Measurements from ENCODE around the gene AGAP4.
"Not testable (repeated sequence)": the region's sequence is repeated elsewhere in the genome, so short reads cannot be mapped to it uniquely, and the experiment has no call there.

Gene AGAP4

DNA sequence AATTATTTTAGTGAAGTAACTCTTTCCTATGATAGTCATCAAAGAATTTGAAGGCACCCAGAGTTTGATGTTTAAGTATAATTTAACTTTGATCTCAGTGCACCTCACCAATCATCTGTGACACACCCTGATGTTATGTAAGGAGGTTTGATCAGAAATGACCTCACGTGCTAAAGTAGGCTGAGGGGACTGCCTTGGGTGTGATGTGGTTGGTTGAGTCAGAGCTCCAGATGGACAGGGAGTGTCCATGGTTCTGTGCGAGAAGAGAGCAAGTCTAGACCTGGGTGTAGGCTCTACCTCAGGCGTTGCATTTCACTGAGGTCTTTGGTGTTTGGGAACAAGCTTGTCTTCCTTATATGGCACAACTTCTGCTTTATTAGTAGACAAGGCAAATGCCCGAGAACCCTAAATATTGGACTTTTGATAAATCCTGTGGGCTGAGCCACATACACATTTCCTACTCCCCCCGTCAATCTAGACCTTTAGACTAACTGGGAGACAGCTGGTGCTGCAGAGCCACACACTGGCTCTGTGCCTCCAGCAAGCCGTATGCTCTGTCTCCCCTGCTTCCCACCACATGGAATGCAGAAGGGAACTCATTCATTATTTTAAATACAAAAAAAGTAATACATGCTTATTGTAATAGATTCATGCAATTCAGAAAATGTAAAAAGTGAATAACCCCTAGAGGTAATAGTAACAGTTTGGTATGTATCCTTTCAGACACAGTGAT, 56.4 kb downstream of the AGAP4 start:
- DNase-seq = not testable (repeated sequence)

DNA sequence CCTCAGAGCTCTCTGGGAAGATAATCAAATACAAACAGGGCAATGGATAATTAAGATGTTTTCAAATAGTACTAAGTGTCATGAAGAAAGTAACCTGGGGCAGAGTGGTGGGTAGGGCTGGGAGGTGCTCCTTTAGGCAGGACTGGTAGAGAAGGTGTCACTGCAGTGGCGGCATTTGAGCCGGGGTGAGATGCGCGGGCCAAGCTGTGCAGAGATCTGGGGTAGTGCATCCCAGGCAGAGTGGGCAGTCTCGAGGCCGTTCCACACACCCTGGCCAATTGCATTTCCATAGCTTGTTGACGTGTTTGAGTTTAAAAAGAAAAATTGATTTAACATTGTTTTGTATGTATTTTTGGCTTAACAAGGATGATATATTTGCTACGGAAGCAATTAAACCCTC, 57.3 kb downstream of the AGAP4 start:
- not testable (repeated sequence) for DNase-seq

DNA sequence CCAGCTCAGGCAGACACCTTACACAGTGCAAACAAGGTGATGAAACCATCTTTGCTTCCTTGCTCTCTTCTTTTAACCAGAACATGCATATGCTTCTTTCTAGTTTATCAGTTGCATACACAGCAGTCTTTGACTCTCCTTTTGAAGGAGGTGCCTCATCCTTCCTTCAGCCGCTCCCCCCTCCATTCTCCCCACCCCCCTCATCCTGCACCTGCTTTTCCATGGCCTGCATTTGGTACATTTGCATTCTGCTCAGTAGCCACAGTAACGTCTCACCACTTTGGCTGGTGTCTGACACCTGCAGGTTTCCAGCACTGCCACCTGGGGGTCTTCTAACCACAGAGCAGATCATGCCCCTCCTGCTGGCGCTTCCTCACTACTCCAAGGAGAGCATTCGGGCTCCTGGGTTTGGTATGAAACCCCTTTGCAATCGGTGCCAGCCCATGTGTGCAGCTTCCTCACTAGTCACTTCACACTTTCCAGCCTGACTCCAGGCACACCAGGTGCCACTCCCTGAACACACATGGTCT, 60.0 kb downstream of the AGAP4 start:
- not testable (repeated sequence) for DNase-seq

DNA sequence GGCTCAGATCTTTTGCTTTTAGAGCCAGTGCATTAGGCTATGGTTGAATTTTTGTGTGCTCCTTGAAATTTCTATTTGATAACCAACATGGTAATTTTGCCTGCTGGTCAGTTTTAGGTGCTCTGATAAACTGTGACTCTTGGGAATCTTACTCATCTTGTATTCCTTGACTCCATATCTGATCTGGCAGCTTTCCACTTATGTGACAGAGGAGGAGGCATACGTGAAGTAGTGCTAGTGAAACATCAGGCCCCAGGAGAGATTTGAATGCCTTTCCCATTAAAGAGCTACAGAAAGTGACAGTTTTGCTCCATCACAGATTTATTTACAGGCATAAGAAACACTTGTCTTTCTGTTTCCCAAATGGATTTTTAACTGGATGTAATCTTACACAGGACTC, 61.1 kb downstream of the AGAP4 start:
- not testable (repeated sequence) for DNase-seq

All from effector CD4-positive, alpha-beta T cell (primary cell).